Fibroblast of skin of left quadriceps (primary cell): ENCODE results near the gene SSBP1.
A peak's percentile ranks its signal among the peaks of the same experiment; 100 is the strongest.
"Not testable (repeated sequence)": the region's sequence is repeated elsewhere in the genome, so short reads cannot be mapped to it uniquely, and the experiment has no call there.

Experiments used
- DNase-seq, 2 experiments: peaks; one replicate each; pipeline ENCODE4 v3.0.0-alpha.2; 2013; ENCODE audit warnings: low read depth in 2 of 2

Gene SSBP1

DNA sequence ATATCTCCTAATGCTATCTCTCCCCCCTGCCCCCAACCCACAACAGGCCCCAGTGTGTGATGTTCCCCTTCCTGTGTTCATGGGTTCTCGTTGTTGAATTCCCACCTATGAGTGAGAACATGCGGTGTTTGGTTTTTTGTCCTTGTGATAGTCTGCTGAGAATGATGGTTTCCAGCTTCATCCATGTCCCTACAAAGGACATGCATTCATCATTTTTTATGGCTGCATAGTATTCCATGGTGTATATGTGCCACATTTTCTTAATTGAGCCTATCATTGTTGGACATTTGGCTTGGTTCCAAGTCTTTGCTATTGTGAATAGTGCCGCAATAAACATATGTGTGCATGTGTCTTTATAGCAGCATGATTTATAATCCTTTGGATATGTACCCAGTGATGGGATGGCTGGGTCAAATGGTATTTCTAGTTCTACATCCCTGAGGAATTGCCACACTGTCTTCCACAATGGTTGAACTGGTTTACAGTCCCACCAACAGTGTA, 32.0 kb downstream of the SSBP1 start:
- not testable (repeated sequence) for DNase-seq

- DNase-seq: no peak
These were observed 38.2 kb downstream of the SSBP1 start, which contains the start of gene TAS2R4 for GRCh38 chr7:141776374-141776773. Gene TAS2R4 (plus strand): TSS chr7:141776674. CDS start chr7:141778489, 1,815 bp downstream.

DNA sequence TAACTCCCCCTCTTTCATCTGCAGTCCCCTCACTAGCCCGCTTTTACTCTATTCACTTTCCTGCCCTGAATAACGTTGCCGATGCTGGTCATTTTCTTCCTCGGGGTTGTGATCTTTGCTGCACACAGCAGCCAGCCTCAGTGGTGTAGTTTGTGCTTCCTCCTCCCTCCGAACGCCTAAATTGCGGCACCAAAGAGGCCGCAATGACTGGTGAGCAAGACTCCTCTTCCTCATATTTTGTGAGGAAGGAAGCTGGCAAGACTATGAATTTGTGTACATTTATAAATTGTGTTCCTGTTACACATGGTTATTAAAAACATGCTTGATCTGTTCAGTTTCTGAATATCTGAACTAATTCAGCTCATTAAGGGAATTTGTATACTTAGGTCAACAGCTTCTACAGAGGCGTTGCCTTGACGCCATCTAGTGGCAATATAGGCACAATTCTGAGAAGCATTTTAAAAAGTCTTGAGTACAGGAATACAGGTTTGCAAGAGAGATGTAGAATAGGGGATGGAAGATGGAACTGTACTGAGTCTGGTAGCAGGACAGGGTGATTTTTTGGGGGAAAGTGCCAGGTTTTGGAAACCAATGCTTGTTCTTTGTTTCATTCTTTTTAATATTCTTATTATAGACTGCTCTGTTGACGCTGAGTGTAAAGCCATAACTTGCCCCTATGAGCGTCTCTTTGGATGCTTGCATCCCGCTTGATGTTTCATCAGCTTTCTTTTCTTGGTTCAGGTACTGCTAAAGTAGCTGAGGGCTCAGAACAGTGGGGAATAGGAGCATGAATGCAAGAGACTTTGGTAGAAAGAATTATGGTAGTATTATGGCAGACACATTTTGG, 47.8 kb downstream of the SSBP1 start:
- DNase-seq: peak; percentile 16 to 20

DNA sequence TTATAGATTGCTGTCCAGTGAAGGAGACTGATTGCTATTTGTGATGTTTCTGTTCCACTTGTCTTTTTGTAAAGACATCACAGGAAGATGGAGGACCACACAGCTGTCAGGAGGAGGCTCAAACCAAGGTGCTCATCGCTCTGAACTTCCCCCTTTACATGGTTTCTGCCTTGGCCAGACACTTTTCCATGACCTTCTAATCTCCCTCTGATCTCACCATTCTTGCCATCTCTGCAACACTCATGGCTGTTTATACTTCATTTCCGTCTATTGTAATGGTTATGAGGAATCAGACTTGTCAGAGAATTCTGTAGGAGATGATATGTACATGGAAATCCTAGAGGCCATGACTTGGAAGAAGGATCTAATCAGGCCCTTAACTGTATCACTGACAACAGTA, 50.1 kb downstream of the SSBP1 start:
- no peak for DNase-seq

DNA sequence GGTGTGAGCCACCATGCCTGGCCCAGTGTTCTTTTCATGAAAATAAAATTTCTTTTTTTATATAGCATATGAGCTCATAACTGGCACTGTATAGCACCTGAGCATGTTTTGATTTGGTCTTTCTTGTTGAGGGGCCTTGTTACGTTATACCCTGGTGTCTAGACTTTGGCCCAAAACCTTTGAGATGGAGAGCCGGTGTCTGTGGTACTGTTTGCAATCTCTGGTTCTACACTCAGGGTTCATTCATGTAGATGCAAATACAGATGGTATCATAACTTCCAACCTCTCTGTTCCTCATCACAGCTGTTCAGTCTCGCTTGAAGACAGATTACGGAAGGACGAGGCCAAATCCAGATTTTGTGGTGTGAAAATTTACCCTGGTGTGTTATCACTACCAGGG, 51.8 kb downstream of the SSBP1 start, which contains the start of gene TAS2R5:
TSS of gene TAS2R5 (plus strand) at position 301 of the 400 bp plus-strand sequence. CDS start 145 bp downstream, outside the sequence.
- DNase-seq: no peak

DNA sequence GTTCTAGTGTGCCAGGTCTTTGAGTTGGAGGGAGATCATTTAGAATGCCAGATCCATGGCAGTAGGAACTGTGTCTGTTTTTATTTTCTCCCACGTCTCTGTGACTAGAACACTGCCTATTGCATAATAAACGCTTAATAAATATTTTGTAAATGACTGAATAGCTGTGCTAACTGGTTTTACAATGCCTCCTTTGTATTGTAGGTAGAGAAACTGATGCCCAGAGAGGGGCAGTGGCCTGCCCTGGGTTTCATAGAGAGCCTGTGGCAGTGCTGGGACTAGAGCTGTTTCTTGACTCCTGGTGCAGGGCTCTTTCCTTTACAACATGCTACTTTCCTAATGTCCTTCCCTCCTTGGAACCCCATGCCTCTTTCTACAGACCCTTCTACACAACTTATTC, 54.4 kb downstream of the SSBP1 start:
- no peak for DNase-seq
